Stimulated activated CD8-positive, alpha-beta memory T cell treated with anti-CD3 and anti-CD28 coated beads, Interleukin-15, amount 100 ng/mL, for 48 hours (primary cell): ENCODE measurements around the gene FAM177B.

ENCODE experiments used
- DNase-seq, 2 donors: peaks; one replicate each; pipeline ENCODE4 v3.0.0-alpha.2; 2020; ENCODE audit warnings: low read depth in 2 of 2

The FAM177B gene

GRCh38 chr1:222736972-222737371 is at the start of gene FAM177B:
FAM177B (plus strand) TSS chr1:222737202; CDS start chr1:222746546, 9,344 bp downstream.
- no peak for DNase-seq

- DNase-seq, result no peak
These were observed 46.0 kb upstream of the FAM177B start for GRCh38 chr1:222691016-222691415.

GRCh38 chr1:222694927-222695326 is 42.1 kb upstream of the FAM177B start:
- no peak for DNase-seq

- DNase-seq, result no peak
These were observed 40.3 kb upstream of the FAM177B start for GRCh38 chr1:222696741-222697140.

GRCh38 chr1:222697203-222697602 is 39.8 kb upstream of the FAM177B start:
- DNase-seq, result no peak

GRCh38 chr1:222697826-222698225 is 39.2 kb upstream of the FAM177B start:
- no peak for DNase-seq

- no peak for DNase-seq
These were observed 34.8 kb upstream of the FAM177B start for GRCh38 chr1:222702210-222702609.

GRCh38 chr1:222704260-222704659 is 32.7 kb upstream of the FAM177B start:
- DNase-seq, result no peak

- DNase-seq, result no peak
These were observed 30.2 kb upstream of the FAM177B start for GRCh38 chr1:222706815-222707214.

- no peak for DNase-seq
These were observed 27.3 kb upstream of the FAM177B start for GRCh38 chr1:222709700-222710153.

- peak; percentile 37 for DNase-seq
These were observed 25.4 kb upstream of the FAM177B start for GRCh38 chr1:222711319-222712252.

GRCh38 chr1:222712253-222713090 is 24.5 kb upstream of the FAM177B start, which contains the start of the genes AIDA and BROX:
AIDA (minus strand) TSS chr1:222712491; CDS start chr1:222712317, 174 bp downstream.
BROX (plus strand) TSS chr1:222712564; CDS start chr1:222715700, 3,136 bp downstream.
- peak; percentile 86 to 89 for DNase-seq

- peak; percentile 84 to 87 for DNase-seq
These were observed 23.7 kb upstream of the FAM177B start for GRCh38 chr1:222713091-222713961.

- no peak for DNase-seq
These were observed 20.6 kb upstream of the FAM177B start for GRCh38 chr1:222716393-222716792.

GRCh38 chr1:222728746-222729145 is 8.3 kb upstream of the FAM177B start:
- no peak for DNase-seq

GRCh38 chr1:222730866-222731265 is 6.1 kb upstream of the FAM177B start:
- DNase-seq, result no peak

- DNase-seq, result no peak
These were observed 4.5 kb upstream of the FAM177B start for GRCh38 chr1:222732216-222733159.

- no peak for DNase-seq
These were observed 2.3 kb upstream of the FAM177B start for GRCh38 chr1:222734740-222735139.

GRCh38 chr1:222736470-222736869 is 532 bp upstream of the FAM177B start:
- no peak for DNase-seq

GRCh38 chr1:222739465-222739864 is 2.5 kb downstream of the FAM177B start:
- no peak for DNase-seq
